Frontal cortex (tissue), 4 donors: ENCODE results near the gene MCF2L2. TPM values are rescaled to one million over a fixed set of nuclear protein-coding genes. Genes with fewer than 3 reads are reported as not detected.
A peak's percentile ranks its signal among the peaks of the same experiment; 100 is the strongest.

ENCODE experiments used
- DNase-seq, 2 donors: peaks; one replicate each; pipeline ENCODE4 v3.0.0; 2012; ENCODE audit warnings: low spot score in 2 of 2
- FAIRE-seq: peaks from 2 replicates; lab custom pipeline; 2012; peaks lifted over from hg19 to GRCh38; lab: Jason Lieb, UNC
- total RNA-seq: library from RNA; depleted of rRNA; stranded (reverse); fragments of >200 nt; gene quantifications from one replicate; pipeline ENCODE4 v1.2.3, GENCODE V29; 2014
- donor health status: control.
- donor health status: control.
- donor health status: control.

Gene MCF2L2
- total RNA-seq, 1 donor from 2014 or later = 42.0 TPM

- DNase-seq = no peak
- no peak for FAIRE-seq
Observed at GRCh38 chr3:183160616-183161015, 267.8 kb downstream of the MCF2L2 start.

- DNase-seq = no peak
- FAIRE-seq = no peak
Observed at GRCh38 chr3:183159333-183159732, 269.1 kb downstream of the MCF2L2 start.

- DNase-seq (peak in 1 of 2 donors; percentile 55), FAIRE-seq (no peak)
Observed at GRCh38 chr3:183158551-183159006, 269.8 kb downstream of the MCF2L2 start.

GRCh38 chr3:183158113-183158512 is 270.3 kb downstream of the MCF2L2 start:
- FAIRE-seq = no peak
- no peak for DNase-seq

- DNase-seq = no peak
- FAIRE-seq = no peak
Observed at GRCh38 chr3:183156266-183156665, 272.2 kb downstream of the MCF2L2 start.

GRCh38 chr3:183155499-183155898 is 272.9 kb downstream of the MCF2L2 start:
- FAIRE-seq = no peak
- DNase-seq = no peak

GRCh38 chr3:183153210-183153950 is 275.0 kb downstream of the MCF2L2 start:
- DNase-seq = no peak
- no peak for FAIRE-seq

GRCh38 chr3:183151821-183152351 is 276.5 kb downstream of the MCF2L2 start:
- FAIRE-seq (no peak), DNase-seq (no peak)

- FAIRE-seq = no peak
- DNase-seq = no peak
Observed at GRCh38 chr3:183151086-183151485, 277.3 kb downstream of the MCF2L2 start.

- DNase-seq (no peak), FAIRE-seq (no peak)
Observed at GRCh38 chr3:183149915-183150750, 278.3 kb downstream of the MCF2L2 start.

- FAIRE-seq (no peak), DNase-seq (no peak)
Observed at GRCh38 chr3:183148056-183148455, 280.4 kb downstream of the MCF2L2 start.

GRCh38 chr3:183144363-183144762 is 284.1 kb downstream of the MCF2L2 start:
- DNase-seq = no peak
- FAIRE-seq = no peak

- DNase-seq = no peak
- FAIRE-seq = no peak
Observed at GRCh38 chr3:183142199-183142598, 286.2 kb downstream of the MCF2L2 start.

- no peak for FAIRE-seq
- no peak for DNase-seq
Observed at GRCh38 chr3:183134844-183135243, 293.6 kb downstream of the MCF2L2 start.

- no peak for FAIRE-seq
Observed at GRCh38 chr3:183132409-183132808, 296.0 kb downstream of the MCF2L2 start.

GRCh38 chr3:183131735-183132134 is 296.7 kb downstream of the MCF2L2 start:
- DNase-seq = no peak
- no peak for FAIRE-seq

More at GRCh38 chr3:183132409-183132808, 296.0 kb downstream of the MCF2L2 start:
- no peak for DNase-seq

GRCh38 chr3:183131186-183131725 is 297.2 kb downstream of the MCF2L2 start:
- FAIRE-seq = no peak
- no peak for DNase-seq

- FAIRE-seq (no peak), DNase-seq (no peak)
Observed at GRCh38 chr3:183129243-183129642, 299.2 kb downstream of the MCF2L2 start.

GRCh38 chr3:183128709-183129108 is 299.7 kb downstream of the MCF2L2 start:
- FAIRE-seq = no peak

More at GRCh38 chr3:183128709-183129108, 299.7 kb downstream of the MCF2L2 start:
- no peak for DNase-seq
